ENCODE results near the gene PRR7. TPM values are rescaled to one million over a fixed set of nuclear protein-coding genes. Genes with fewer than 3 reads are reported as not detected.

PRR7 gene
- total RNA-seq, 1 donor from 2014 or later: 5.8 TPM

DNA sequence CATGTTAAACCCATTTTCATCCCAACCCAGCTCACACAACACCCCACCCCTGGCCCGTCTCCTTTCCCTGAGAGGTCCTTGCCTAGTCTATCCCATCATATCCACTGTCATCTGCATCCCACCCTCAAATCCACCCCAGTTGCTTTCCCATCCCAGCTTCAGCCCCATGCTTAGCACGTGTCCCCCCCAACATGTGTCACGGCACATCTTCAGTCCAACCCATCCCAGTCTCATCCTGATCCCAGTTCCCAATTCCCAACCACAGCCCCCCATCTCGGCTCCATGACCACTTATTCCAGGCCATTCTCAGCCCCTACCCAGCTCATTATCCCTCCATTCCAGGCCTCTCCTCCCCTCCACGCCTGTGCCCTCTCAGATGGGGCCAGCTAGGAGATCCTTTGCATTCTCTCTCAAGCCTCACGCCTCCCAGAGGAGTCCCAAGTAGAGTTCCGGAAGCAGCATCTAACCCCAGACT is 27.4 kb downstream of the PRR7 start:
- Histone ChIP-seq H3K36me3 (ENCODE audit: control insufficient read depth, insufficient read depth, low read length) (peaks cover 2% of the 10 kb centered on the region), H3K27me3 (ENCODE audit: control insufficient read depth, insufficient read depth, low read length) (no peaks in the 10 kb centered on the region), H3K4me3 (ENCODE audit: low read depth, low read length) (no peak overlapping the region)
- DNase-seq (ENCODE audit: low read depth): no peak
- no peak for TF ChIP-seq CTCF (IDR thresholded peaks at IDR 0.05; ENCODE audit: insufficient read depth, low read length, poor library complexity, severe bottlenecking)

DNA sequence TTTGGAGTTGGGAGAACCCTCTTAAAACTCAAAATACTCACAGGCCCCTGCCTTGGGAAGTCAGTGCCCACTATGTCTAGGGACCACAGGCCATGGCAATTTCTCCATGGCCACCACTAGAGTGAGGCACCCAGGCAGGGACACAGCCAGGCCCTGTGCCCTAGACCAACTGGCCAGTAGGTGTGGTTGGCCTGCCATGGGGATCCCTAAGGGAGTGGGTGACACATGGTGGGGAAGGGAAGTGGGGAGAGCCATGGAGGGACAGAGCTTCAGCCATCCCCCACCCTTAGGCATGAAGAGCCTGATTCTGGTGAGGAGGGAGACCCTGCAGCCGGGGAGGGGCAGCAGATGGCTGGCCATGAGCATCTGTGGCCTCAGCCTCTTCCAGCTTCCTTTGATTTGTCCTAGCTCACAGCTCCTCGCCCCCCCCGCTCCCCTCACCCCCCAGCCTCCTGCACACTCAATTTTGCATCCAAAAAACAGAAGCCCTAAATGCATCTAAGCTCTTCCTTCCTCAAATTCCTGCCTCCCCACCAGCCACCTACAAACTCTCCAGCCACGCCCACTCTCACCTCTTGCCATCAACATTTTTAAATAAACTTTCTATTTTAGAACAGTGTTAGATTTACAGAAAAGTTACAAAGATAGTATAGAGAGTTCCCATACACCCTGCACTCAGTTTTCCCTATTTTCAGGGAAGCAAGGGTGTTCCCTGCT is 28.4 kb downstream of the PRR7 start:
- H3K4me3 ChIP-seq (ENCODE audit: low read depth, low read length): no peak overlapping the region
- peaks cover 2% of the 10 kb centered on the region for H3K36me3 ChIP-seq (ENCODE audit: control insufficient read depth, insufficient read depth, low read length)
- no peaks in the 10 kb centered on the region for H3K27me3 ChIP-seq (ENCODE audit: control insufficient read depth, insufficient read depth, low read length)
- no peak for TF ChIP-seq CTCF (IDR thresholded peaks at IDR 0.05; ENCODE audit: insufficient read depth, low read length, poor library complexity, severe bottlenecking)
- DNase-seq (ENCODE audit: low read depth): no peak

- Histone ChIP-seq H3K27me3 (ENCODE audit: control insufficient read depth, insufficient read depth, low read length) (no peaks in the 10 kb centered on the region), H3K4me3 (ENCODE audit: low read depth, low read length) (no peak overlapping the region), H3K36me3 (ENCODE audit: control insufficient read depth, insufficient read depth, low read length) (peaks cover 2% of the 10 kb centered on the region)
- DNase-seq (ENCODE audit: low read depth): no peak
- no peak for TF ChIP-seq CTCF (IDR thresholded peaks at IDR 0.05; ENCODE audit: insufficient read depth, low read length, poor library complexity, severe bottlenecking)
Observed at GRCh38 chr5:177475563-177476427, 29.2 kb downstream of the PRR7 start.

- peaks cover 1% of the 10 kb centered on the region for H3K36me3 ChIP-seq (ENCODE audit: control insufficient read depth, insufficient read depth, low read length)
- H3K4me3 ChIP-seq (ENCODE audit: low read depth, low read length): no peak overlapping the region
- DNase-seq (ENCODE audit: low read depth): no peak
- no peaks in the 10 kb centered on the region for H3K27me3 ChIP-seq (ENCODE audit: control insufficient read depth, insufficient read depth, low read length)
- no peak for TF ChIP-seq CTCF (IDR thresholded peaks at IDR 0.05; ENCODE audit: insufficient read depth, low read length, poor library complexity, severe bottlenecking)
Observed at GRCh38 chr5:177476531-177477233, 30.1 kb downstream of the PRR7 start.

DNA sequence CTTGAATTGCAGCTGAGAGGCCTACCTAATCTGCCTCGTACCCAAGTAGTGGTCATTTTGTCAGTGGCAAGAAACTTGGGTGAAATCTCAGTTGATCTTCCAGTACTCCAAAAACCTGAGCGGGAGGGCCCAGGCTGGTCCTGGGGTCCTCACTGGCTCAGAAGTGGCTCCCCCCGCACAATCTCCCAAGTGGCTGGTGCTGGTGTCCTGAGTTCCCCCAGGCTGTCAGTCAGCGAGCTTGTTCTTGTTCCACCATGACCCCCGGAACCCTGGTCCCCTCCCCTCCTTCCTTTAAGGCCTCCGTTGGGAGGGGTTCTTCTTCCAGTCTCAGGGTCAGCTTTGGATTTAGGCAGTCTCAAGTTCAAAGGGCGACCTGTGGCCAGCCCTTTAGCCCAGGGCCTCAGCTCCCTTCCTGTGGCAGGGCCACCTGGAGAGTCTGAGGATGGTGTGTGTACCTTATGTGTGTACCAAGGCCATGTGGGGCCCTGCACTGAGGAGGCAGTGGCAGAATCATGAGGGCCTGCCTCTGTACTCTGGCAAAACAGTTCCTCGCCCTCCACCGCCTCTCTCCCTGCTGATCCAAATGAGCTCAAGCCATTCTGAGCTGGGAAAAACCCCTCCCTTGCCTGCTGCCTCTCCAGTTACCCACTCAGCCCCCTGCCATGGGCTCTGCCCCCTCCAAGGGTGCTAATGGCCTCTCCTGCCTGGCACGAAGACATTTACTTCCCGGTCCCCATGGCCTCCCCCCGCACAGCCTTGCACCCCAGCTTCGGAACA is 31.3 kb downstream of the PRR7 start:
- no peak for DNase-seq (ENCODE audit: low read depth)
- TF ChIP-seq CTCF (IDR thresholded peaks at IDR 0.05; ENCODE audit: insufficient read depth, low read length, poor library complexity, severe bottlenecking): no peak
- H3K36me3 ChIP-seq (ENCODE audit: control insufficient read depth, insufficient read depth, low read length): no peaks in the 10 kb centered on the region

More for the DNA sequence above, 31.3 kb downstream of the PRR7 start:
- no peaks in the 10 kb centered on the region for H3K27me3 ChIP-seq (ENCODE audit: control insufficient read depth, insufficient read depth, low read length)
- no peak overlapping the region for H3K4me3 ChIP-seq (ENCODE audit: low read depth, low read length)
